Astrocyte of the cerebellum (primary cell): Measurements from ENCODE around the gene AGBL3.

Source experiments
- DNase-seq: peaks from one replicate; pipeline ENCODE4 v3.0.0-alpha.2; 2011; ENCODE audit warnings: low read depth
- H3K4me3 ChIP-seq: 2 replicates; pipeline ENCODE4 v1.5.1; 2011; ENCODE audit warnings: mild to moderate bottlenecking, low read depth, low read length, moderate library complexity
- CTCF ChIP-seq: IDR thresholded peaks from 2 replicates; pipeline ENCODE4 v1.5.1; 2012; ENCODE audit warnings: low read length, low read depth, moderate library complexity, mild to moderate bottlenecking; ENCODE audit errors: missing control alignments
- in situ Hi-C: cut with HindIII; loops from 2 replicates; pipeline ENCODE4 v1.10.0; 2017; ENCODE audit warnings: low sequenced_read_pairs

The AGBL3 gene

GRCh38 chr7:135074096-135074495 lies 87.8 kb downstream of the AGBL3 start:
- DNase-seq = no peak
- in situ Hi-C loops = no loop called here

GRCh38 chr7:135074531-135074930 lies 88.2 kb downstream of the AGBL3 start:
- H3K4me3 ChIP-seq = no peak overlapping the region
- in situ Hi-C loops = no loop called here
- no peak for TF ChIP-seq CTCF
- DNase-seq = no peak

More at GRCh38 chr7:135074096-135074495, 87.8 kb downstream of the AGBL3 start:
- no peak for TF ChIP-seq CTCF
- H3K4me3 ChIP-seq = no peak overlapping the region

GRCh38 chr7:135075716-135076115 lies 89.4 kb downstream of the AGBL3 start:
- in situ Hi-C loops = no loop called here
- no peak for DNase-seq
- no peak for TF ChIP-seq CTCF

GRCh38 chr7:135076882-135077281 lies 90.6 kb downstream of the AGBL3 start:
- in situ Hi-C loops = no loop called here
- DNase-seq = no peak
- H3K4me3 ChIP-seq = no peak overlapping the region
- TF ChIP-seq CTCF = no peak

More at GRCh38 chr7:135075716-135076115, 89.4 kb downstream of the AGBL3 start:
- no peak overlapping the region for H3K4me3 ChIP-seq

GRCh38 chr7:135077642-135078041 lies 91.3 kb downstream of the AGBL3 start:
- no peak overlapping the region for H3K4me3 ChIP-seq
- in situ Hi-C loops = no loop called here
- TF ChIP-seq CTCF = no peak
- DNase-seq = no peak

- DNase-seq = no peak
- no peak for TF ChIP-seq CTCF
- in situ Hi-C loops = no loop called here
- H3K4me3 ChIP-seq = no peak overlapping the region
These were observed 91.7 kb downstream of the AGBL3 start for GRCh38 chr7:135078051-135078450.

GRCh38 chr7:135079068-135079467 lies 92.8 kb downstream of the AGBL3 start:
- TF ChIP-seq CTCF = no peak
- H3K4me3 ChIP-seq = no peak overlapping the region
- no peak for DNase-seq
- in situ Hi-C loops = no loop called here
